Naive thymus-derived CD4-positive, alpha-beta T cell (primary cell): ENCODE results near the gene DNASE1L1. TPM values are rescaled to one million over a fixed set of nuclear protein-coding genes. Genes with fewer than 3 reads are reported as not detected.
"Not testable (repeated sequence)": the region's sequence is repeated elsewhere in the genome, so short reads cannot be mapped to it uniquely, and the experiment has no call there.

Experiments used
- ATAC-seq: fragments of 150-1000 bp; cut with Tn5 transposase; 2 replicates; pipeline ENCODE4 v1.10.0; 2021; ENCODE audit warnings: mild to moderate bottlenecking, moderate library complexity
- CTCF ChIA-PET: fragments of 350-600 bp; sonication (Branson Sonifier 250); formaldehyde crosslinking; loops from one replicate; lab custom pipeline; 2021; ENCODE audit warnings: antibody characterized with exemption; lab: Charles Lee
- POLR2A ChIA-PET: fragments of 350-600 bp; sonication (Branson Sonifier 250); formaldehyde crosslinking; loops from one replicate; lab custom pipeline; 2021; ENCODE audit warnings: antibody characterized with exemption, inconsistent platforms; lab: Charles Lee
- DNase-seq, 9 donors: peaks; one replicate each; pipeline versions ENCODE4 v3.0.0 to v3.0.0-alpha.2; 2020 to 2022; ENCODE audit warnings: mixed read lengths in 1 of 9
- H3K27ac ChIP-seq: one replicate; pipeline ENCODE4 v1.7.0; 2013; ENCODE audit warnings: mild to moderate bottlenecking, low read depth, low read length, moderate library complexity
- H3K27me3 ChIP-seq, 2 donors: one replicate each; pipeline ENCODE4 v1.7.0; 2013; ENCODE audit warnings: low read length in 2 of 2, mild to moderate bottlenecking in 2 of 2, moderate library complexity in 2 of 2; ENCODE audit not compliant: control insufficient read depth in 2 of 2, insufficient read depth in 2 of 2
- H3K36me3 ChIP-seq, 3 experiments: 1 replicate in 2 of 3; 2 replicates in 1 of 3; pipeline ENCODE4 v1.7.0; 2013; ENCODE audit warnings: low read length in 3 of 3, mild to moderate bottlenecking in 3 of 3, moderate library complexity in 1 of 3; ENCODE audit not compliant: insufficient read depth in 3 of 3, control insufficient read depth in 2 of 3
- H3K4me1 ChIP-seq, 2 donors: one replicate each; pipeline ENCODE4 v1.7.0; 2013; ENCODE audit warnings: low read length in 2 of 2, mild to moderate bottlenecking in 2 of 2, moderate library complexity in 1 of 2; ENCODE audit not compliant: control insufficient read depth in 2 of 2, insufficient read depth in 2 of 2
- H3K4me3 ChIP-seq: 2 replicates; pipeline ENCODE4 v1.7.0; 2013; ENCODE audit warnings: mild to moderate bottlenecking, low read length
- H3K9me3 ChIP-seq, 3 experiments: 1 replicate in 2 of 3; 2 replicates in 1 of 3; pipeline ENCODE4 v1.7.0; 2013; ENCODE audit warnings: low read length in 3 of 3; ENCODE audit not compliant: control insufficient read depth in 2 of 3
- H3K27ac Mint-ChIP-seq, 9 donors: one replicate each; pipeline ENCODE4 v1.8.0; 2020 to 2022; ENCODE audit warnings: mixed read lengths in 9 of 9, mild to moderate bottlenecking in 8 of 9, moderate library complexity in 5 of 9, inconsistent platforms in 2 of 9
- H3K27me3 Mint-ChIP-seq, 5 donors: one replicate each; pipeline ENCODE4 v1.8.0; 2021 to 2022; ENCODE audit warnings: mixed read lengths in 5 of 5, mild to moderate bottlenecking in 1 of 5
- H3K36me3 Mint-ChIP-seq, 5 donors: one replicate each; pipeline ENCODE4 v1.8.0; 2020 to 2022; ENCODE audit warnings: mixed read lengths in 5 of 5, mild to moderate bottlenecking in 3 of 5, inconsistent platforms in 1 of 5
- H3K4me1 Mint-ChIP-seq, 7 donors: one replicate each; pipeline ENCODE4 v1.8.0; 2020 to 2022; ENCODE audit warnings: mixed read lengths in 7 of 7, mild to moderate bottlenecking in 3 of 7, inconsistent platforms in 1 of 7
- H3K4me3 Mint-ChIP-seq, 10 donors: one replicate each; pipeline ENCODE4 v1.8.0; 2020 to 2022; ENCODE audit warnings: mild to moderate bottlenecking in 10 of 10, mixed read lengths in 10 of 10, moderate library complexity in 6 of 10, inconsistent platforms in 2 of 10
- H3K9me3 Mint-ChIP-seq, 11 donors: one replicate each; pipeline ENCODE4 v1.8.0; 2020 to 2022; ENCODE audit warnings: mixed read lengths in 11 of 11, mild to moderate bottlenecking in 4 of 11, inconsistent platforms in 1 of 11, moderate library complexity in 1 of 11
- intact Hi-C, 2 donors: fragments of 100-400 bp; cut with micrococcal nuclease; formaldehyde crosslinking; loops; one replicate each; pipeline ENCODE4 v1.15.1; 2023
- polyA plus RNA-seq, 2 donors: library from polyadenylated mRNA; unstranded; fragments of 300-500 nt; fragmentation: Illumina TruSeq; gene quantifications; one replicate each; pipeline ENCODE4 v1.2.3, GENCODE V29; 2021
- total RNA-seq, 6 experiments: library from RNA in 5 of 6; stranded (reverse) in 5 of 6; gene quantifications; 1 replicate in 5 of 6; 2 replicates in 1 of 6; pipeline ENCODE4 v1.2.3 and lab custom pipeline; 2021 to 2026

The DNASE1L1 gene
- total and polyA plus RNA-seq, 7 experiments from 2014 or later = 11.1 to 31.1 (median 19.6) TPM

DNA sequence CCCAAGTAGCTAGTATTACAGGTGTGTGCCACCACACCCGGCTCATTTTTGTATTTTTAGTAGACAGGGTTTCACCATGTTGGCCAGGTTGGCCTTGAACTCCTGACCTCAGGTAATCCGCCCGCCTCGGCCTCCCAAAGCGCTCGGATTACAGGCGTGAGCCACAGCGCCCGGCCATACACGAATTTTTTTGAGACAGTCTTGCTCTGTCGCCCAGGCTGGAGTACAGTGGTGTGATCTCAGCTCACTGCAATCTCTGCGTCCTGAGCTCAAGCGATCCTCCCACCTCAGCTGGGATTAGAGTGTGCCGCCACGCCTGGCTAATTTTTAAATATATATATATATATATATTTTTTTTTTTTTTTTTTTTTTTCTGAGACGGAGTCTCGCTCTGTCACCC, 12.7 kb downstream of the DNASE1L1 start:
- intact Hi-C loops = loop anchor here (5.0 to 10.0 kb wide), 5 partner anchors 41 to 628 kb away; partner anchors contain the start of genes F8 (in 1 of the 2), FUNDC2 (in 1 of the 2), GDI1 (in 1 of the 2) and HCFC1 (in 1 of the 2)
- Mint-ChIP-seq H3K4me1 (peaks cover 6 to 22% (median 14%) of the 10 kb centered on the region in 7 donors), H3K9me3 (peaks cover 0 to 11% (median 0%) of the 10 kb centered on the region in 11 donors), H3K4me3 (peak overlapping the region in 4 of 10 donors; percentile 49 to 97 (median 74)), H3K36me3 (peaks cover 3 to 20% (median 16%) of the 10 kb centered on the region in 5 donors), H3K27ac (peak overlapping the region in 1 of 9 donors; percentile 42)
- CTCF ChIA-PET, DNase-seq, ATAC-seq, H3K9me3 ChIP-seq, H3K27me3 ChIP-seq, H3K27me3 Mint-ChIP-seq, H3K4me3 ChIP-seq, H3K27ac ChIP-seq: not testable (repeated sequence)
- POLR2A ChIA-PET = interaction anchor here (1.2 to 6.8 kb wide), 3 partner anchors 15 to 94 kb away, joined by 4 to 77 read pairs (median 6); partner anchors contain the start of genes DNASE1L1, SLC10A3 and TAFAZZIN
- peaks cover 7 to 23% (median 11%) of the 10 kb centered on the region in 3 experiments for H3K36me3 ChIP-seq
- H3K4me1 ChIP-seq = peaks cover 10 to 14% of the 10 kb centered on the region in 2 donors

- peak in 3 of 9 donors; percentile 41 to 65 (median 63) for DNase-seq
- not testable (repeated sequence) for H3K4me3 Mint-ChIP-seq
Observed at GRCh38 chrX:154389812-154390747, 19.0 kb downstream of the DNASE1L1 start.

GRCh38 chrX:154388649-154389048, 20.4 kb downstream of the DNASE1L1 start:
- H3K9me3 Mint-ChIP-seq, H3K4me3 ChIP-seq, H3K27me3 Mint-ChIP-seq, POLR2A ChIA-PET, DNase-seq, H3K36me3 Mint-ChIP-seq, H3K4me1 ChIP-seq, H3K4me1 Mint-ChIP-seq, H3K27ac ChIP-seq, H3K4me3 Mint-ChIP-seq, H3K9me3 ChIP-seq, H3K27ac Mint-ChIP-seq, H3K36me3 ChIP-seq, CTCF ChIA-PET, intact Hi-C loops, H3K27me3 ChIP-seq: not testable (repeated sequence)
- ATAC-seq = peak; percentile 14

More at GRCh38 chrX:154389812-154390747, 19.0 kb downstream of the DNASE1L1 start:
- H3K27ac Mint-ChIP-seq, H3K36me3 Mint-ChIP-seq, H3K4me1 Mint-ChIP-seq, H3K27me3 Mint-ChIP-seq, H3K4me1 ChIP-seq, H3K27ac ChIP-seq, H3K36me3 ChIP-seq, CTCF ChIA-PET, H3K9me3 Mint-ChIP-seq, POLR2A ChIA-PET, H3K9me3 ChIP-seq, H3K4me3 ChIP-seq, H3K27me3 ChIP-seq: not testable (repeated sequence)
- intact Hi-C loops = loop anchor here in 1 of 2 donors (10.0 kb wide), 1 partner anchor 635 kb away; the partner anchor contains the start of genes F8 and FUNDC2
- ATAC-seq = peak; percentile 81

DNA sequence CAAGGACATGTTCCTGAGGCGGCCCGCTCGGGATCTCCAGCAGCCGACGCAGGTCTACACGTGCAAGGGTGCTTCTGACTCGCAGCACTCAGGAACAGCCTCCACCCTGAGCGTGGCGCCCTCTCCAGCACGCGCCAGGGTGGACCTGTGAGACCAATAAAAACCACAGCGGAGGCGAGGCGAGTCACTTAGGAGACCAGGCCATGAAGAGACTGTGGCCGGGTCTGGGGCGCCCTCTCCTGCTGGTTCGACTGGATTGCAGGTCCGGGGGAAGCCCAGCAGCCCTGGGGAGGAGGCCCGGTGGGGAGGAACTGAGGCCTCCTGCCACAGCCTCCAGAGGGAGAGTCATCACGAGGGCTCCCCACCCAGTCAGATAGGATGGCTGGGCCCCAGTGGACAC, 21.0 kb downstream of the DNASE1L1 start:
- H3K27ac Mint-ChIP-seq, H3K36me3 Mint-ChIP-seq, H3K36me3 ChIP-seq, H3K4me3 ChIP-seq, DNase-seq, H3K4me3 Mint-ChIP-seq, H3K9me3 Mint-ChIP-seq, POLR2A ChIA-PET, CTCF ChIA-PET, H3K27ac ChIP-seq, H3K4me1 ChIP-seq, H3K4me1 Mint-ChIP-seq, H3K9me3 ChIP-seq, H3K27me3 Mint-ChIP-seq, H3K27me3 ChIP-seq, intact Hi-C loops: not testable (repeated sequence)
- peak; percentile 44 for ATAC-seq

- peaks cover 3 to 14% (median 12%) of the 10 kb centered on the region in 7 donors for H3K4me1 Mint-ChIP-seq
- peaks cover 0 to 2% (median 0%) of the 10 kb centered on the region in 11 donors for H3K9me3 Mint-ChIP-seq
- H3K27me3 Mint-ChIP-seq = no peaks in the 10 kb centered on the region
- no peak overlapping the region for H3K4me3 Mint-ChIP-seq
- Histone ChIP-seq H3K36me3 (peaks cover 0 to 13% (median 0%) of the 10 kb centered on the region in 3 experiments), H3K27ac (no peak overlapping the region), H3K4me1 (peaks cover 10% of the 10 kb centered on the region in 2 donors), H3K9me3 (no peaks in the 10 kb centered on the region), H3K27me3 (no peaks in the 10 kb centered on the region), H3K4me3 (no peak overlapping the region)
- H3K27ac Mint-ChIP-seq = peak overlapping the region in 3 of 9 donors; percentile 19 to 46 (median 41)
- POLR2A ChIA-PET = interaction anchor here (1.4 to 2.1 kb wide), 3 partner anchors 11 to 36 kb away, joined by 4 to 10 read pairs (median 5); partner anchors contain the start of gene FLNA
- no peak for DNase-seq
- CTCF ChIA-PET = interaction anchor here (0.9 to 2.1 kb wide), 2 partner anchors 11 to 158 kb away, joined by 3 to 5 read pairs; no protein-coding TSS in a partner anchor
- intact Hi-C loops = no loop called here
- ATAC-seq = no peak
- H3K36me3 Mint-ChIP-seq = peaks cover 0 to 3% (median 0%) of the 10 kb centered on the region in 5 donors
Observed at GRCh38 chrX:154384284-154384892, 24.7 kb downstream of the DNASE1L1 start.
